H9 (cell line): ENCODE data around the gene ASAP3. TPM values are rescaled to one million over a fixed set of nuclear protein-coding genes. Genes with fewer than 3 reads are reported as not detected.
A peak's percentile ranks its signal among the peaks of the same experiment; 100 is the strongest.

Source experiments
- DNase-seq: peaks from one replicate; pipeline ENCODE4 v3.0.0-alpha.2; 2017
- H2AFZ ChIP-seq: one replicate; pipeline ENCODE4 v1.6.1; 2013; ENCODE audit warnings: mild to moderate bottlenecking, low read length, control low read depth, moderate library complexity
- H2AK5ac ChIP-seq: 2 replicates; pipeline ENCODE4 v1.6.1; 2013; ENCODE audit warnings: low read length, control low read depth, mixed read lengths; ENCODE audit not compliant: insufficient read length
- H2BK120ac ChIP-seq: one replicate; pipeline ENCODE4 v1.6.1; 2013; ENCODE audit warnings: low read depth, mild to moderate bottlenecking, low read length, control low read depth, inconsistent platforms; ENCODE audit not compliant: poor library complexity, severe bottlenecking
- H2BK12ac ChIP-seq: 2 replicates; pipeline ENCODE4 v1.6.1; 2013; ENCODE audit warnings: low read length, control low read depth, mixed read lengths, low read depth; ENCODE audit not compliant: insufficient read length
- H2BK15ac ChIP-seq: 2 replicates; pipeline ENCODE4 v1.6.1; 2013; ENCODE audit warnings: low read depth, low read length, control low read depth
- H2BK20ac ChIP-seq: one replicate; pipeline ENCODE4 v1.6.1; 2013; ENCODE audit warnings: low read depth, mild to moderate bottlenecking, low read length, control low read depth, inconsistent platforms; ENCODE audit not compliant: poor library complexity, severe bottlenecking
- H2BK5ac ChIP-seq: 2 replicates; pipeline ENCODE4 v1.6.1; 2013; ENCODE audit warnings: low read length, control low read depth, mixed read lengths; ENCODE audit not compliant: insufficient read length
- H3K14ac ChIP-seq: 2 replicates; pipeline ENCODE4 v1.6.1; 2013; ENCODE audit warnings: low read length, control low read depth; ENCODE audit not compliant: insufficient read depth
- H3K18ac ChIP-seq: 2 replicates; pipeline ENCODE4 v1.6.1; 2013; ENCODE audit warnings: low read depth, mild to moderate bottlenecking, mixed read lengths, low read length, control low read depth; ENCODE audit not compliant: insufficient read length
- H3K23ac ChIP-seq: 2 replicates; pipeline ENCODE4 v1.6.1; 2013; ENCODE audit warnings: low read length, control low read depth, mixed read lengths, low read depth; ENCODE audit not compliant: insufficient read length
- H3K23me2 ChIP-seq: 2 replicates; pipeline ENCODE4 v1.6.1; 2013; ENCODE audit warnings: low read depth, mild to moderate bottlenecking, mixed read lengths, low read length, control low read depth; ENCODE audit not compliant: insufficient read length, poor library complexity, severe bottlenecking
- H3K27ac ChIP-seq: 2 replicates; pipeline ENCODE4 v1.5.1; 2013; ENCODE audit warnings: low read length, control low read depth, mixed read lengths, low read depth; ENCODE audit not compliant: insufficient read length
- H3K27me3 ChIP-seq: 2 replicates; pipeline ENCODE4 v1.6.1; 2013; ENCODE audit warnings: low read length, control low read depth, inconsistent platforms; ENCODE audit not compliant: insufficient read depth
- H3K4ac ChIP-seq: 2 replicates; pipeline ENCODE4 v1.6.1; 2013; ENCODE audit warnings: low read depth, mild to moderate bottlenecking, control low read depth, inconsistent platforms, low read length, moderate library complexity
- H3K4me1 ChIP-seq: 2 replicates; pipeline ENCODE4 v1.6.1; 2013; ENCODE audit warnings: low read length, control low read depth, inconsistent platforms; ENCODE audit not compliant: insufficient read depth
- H3K4me2 ChIP-seq: 2 replicates; pipeline ENCODE4 v1.6.1; 2013; ENCODE audit warnings: low read length, control low read depth, mixed read lengths; ENCODE audit not compliant: insufficient read length, insufficient read depth
- H3K56ac ChIP-seq: 2 replicates; pipeline ENCODE4 v1.6.1; 2013; ENCODE audit warnings: low read depth, mild to moderate bottlenecking, mixed read lengths, low read length, control low read depth; ENCODE audit not compliant: insufficient read length
- H3K79me1 ChIP-seq: 2 replicates; pipeline ENCODE4 v1.6.1; 2013; ENCODE audit warnings: low read depth, mild to moderate bottlenecking, moderate library complexity, low read length, control low read depth, inconsistent platforms; ENCODE audit not compliant: insufficient read depth, poor library complexity, severe bottlenecking
- H3K79me2 ChIP-seq: 2 replicates; pipeline ENCODE4 v1.6.1; 2013; ENCODE audit warnings: low read length, control low read depth, inconsistent platforms; ENCODE audit not compliant: insufficient read depth
- H3K9ac ChIP-seq: 2 replicates; pipeline ENCODE4 v1.6.1; 2013; ENCODE audit warnings: low read length, control low read depth, mixed read lengths; ENCODE audit not compliant: insufficient read length; ENCODE audit errors: extremely low read depth
- H3K9me3 ChIP-seq: one replicate; pipeline ENCODE4 v1.6.1; 2013; ENCODE audit warnings: low read depth, low read length, inconsistent platforms; ENCODE audit not compliant: control insufficient read depth
- H3T11ph ChIP-seq: one replicate; pipeline ENCODE4 v1.6.1; 2013; ENCODE audit warnings: mild to moderate bottlenecking, low read length, control low read depth, inconsistent platforms
- H4K20me1 ChIP-seq: one replicate; pipeline ENCODE4 v1.6.1; 2013; ENCODE audit not compliant: control insufficient read depth, insufficient read length, insufficient read depth
- H4K5ac ChIP-seq: 2 replicates; pipeline ENCODE4 v1.6.1; 2013; ENCODE audit warnings: low read depth, mild to moderate bottlenecking, mixed read lengths, low read length, control low read depth; ENCODE audit not compliant: insufficient read length
- H4K8ac ChIP-seq: replicated peaks from 2 replicates; pipeline ENCODE4 v1.6.1; 2013; ENCODE audit warnings: low read length, control low read depth, mixed read lengths, low read depth; ENCODE audit not compliant: insufficient read length
- H4K91ac ChIP-seq: 2 replicates; pipeline ENCODE4 v1.6.1; 2013; ENCODE audit warnings: low read depth, mild to moderate bottlenecking, moderate library complexity, mixed read lengths, low read length, control low read depth; ENCODE audit not compliant: insufficient read length
- H3K27ac Mint-ChIP-seq, 3 experiments: 2 replicates in 2 of 3; 3 replicates in 1 of 3; pipeline ENCODE4 v1.8.0; 2020 to 2021; ENCODE audit warnings: mixed read lengths in 3 of 3, mild to moderate bottlenecking in 1 of 3, moderate library complexity in 1 of 3
- H3K27me3 Mint-ChIP-seq: 2 replicates; pipeline ENCODE4 v1.8.0; 2021; ENCODE audit warnings: low read depth, mild to moderate bottlenecking, moderate library complexity, mixed read lengths
- H3K36me3 Mint-ChIP-seq, 3 experiments: 2 replicates in 2 of 3; 3 replicates in 1 of 3; pipeline ENCODE4 v1.8.0; 2020 to 2021; ENCODE audit warnings: low read depth in 3 of 3, mixed read lengths in 3 of 3; ENCODE audit not compliant: insufficient read depth in 1 of 3
- H3K4me1 Mint-ChIP-seq, 2 experiments: 2 replicates each; pipeline ENCODE4 v1.8.0; 2020; ENCODE audit warnings: mixed read lengths in 2 of 2
- H3K4me3 Mint-ChIP-seq, 2 experiments: 2 replicates in 1 of 2; 3 replicates in 1 of 2; pipeline ENCODE4 v1.8.0; 2020 to 2021; ENCODE audit warnings: mild to moderate bottlenecking in 2 of 2, mixed read lengths in 2 of 2, moderate library complexity in 1 of 2
- H3K9me3 Mint-ChIP-seq, 2 experiments: 2 replicates in 1 of 2; 3 replicates in 1 of 2; pipeline ENCODE4 v1.8.0; 2020; ENCODE audit warnings: mild to moderate bottlenecking in 2 of 2, mixed read lengths in 2 of 2, moderate library complexity in 1 of 2
- CTCF ChIP-seq: fragments of 200-600 bp; sonication (generic); conservative IDR thresholded peaks from 3 replicates; pipeline ENCODE4 v1.8.0; 2021; ENCODE audit warnings: antibody characterized with exemption, mild to moderate bottlenecking
- WGBS: extraction: QIAGEN DNeasy Blood & Tissue Kit; methylation state at CpG from one replicate; pipeline ENCODE4 v1.1.7; 2013; ENCODE audit warnings: missing lambda C conversion rate, low lambda C conversion rate, mixed read lengths; ENCODE audit not compliant: insufficient read length; ENCODE audit errors: extremely low coverage; 5-methylcytosine and 5-hydroxymethylcytosine counted together
- total RNA-seq: library from RNA; stranded (reverse); gene quantifications from 2 replicates; pipeline ENCODE4 v1.2.1, GENCODE V29; 2021

The ASAP3 gene
- total RNA-seq, 1 experiment from 2014 or later, result 26.7 TPM

DNA sequence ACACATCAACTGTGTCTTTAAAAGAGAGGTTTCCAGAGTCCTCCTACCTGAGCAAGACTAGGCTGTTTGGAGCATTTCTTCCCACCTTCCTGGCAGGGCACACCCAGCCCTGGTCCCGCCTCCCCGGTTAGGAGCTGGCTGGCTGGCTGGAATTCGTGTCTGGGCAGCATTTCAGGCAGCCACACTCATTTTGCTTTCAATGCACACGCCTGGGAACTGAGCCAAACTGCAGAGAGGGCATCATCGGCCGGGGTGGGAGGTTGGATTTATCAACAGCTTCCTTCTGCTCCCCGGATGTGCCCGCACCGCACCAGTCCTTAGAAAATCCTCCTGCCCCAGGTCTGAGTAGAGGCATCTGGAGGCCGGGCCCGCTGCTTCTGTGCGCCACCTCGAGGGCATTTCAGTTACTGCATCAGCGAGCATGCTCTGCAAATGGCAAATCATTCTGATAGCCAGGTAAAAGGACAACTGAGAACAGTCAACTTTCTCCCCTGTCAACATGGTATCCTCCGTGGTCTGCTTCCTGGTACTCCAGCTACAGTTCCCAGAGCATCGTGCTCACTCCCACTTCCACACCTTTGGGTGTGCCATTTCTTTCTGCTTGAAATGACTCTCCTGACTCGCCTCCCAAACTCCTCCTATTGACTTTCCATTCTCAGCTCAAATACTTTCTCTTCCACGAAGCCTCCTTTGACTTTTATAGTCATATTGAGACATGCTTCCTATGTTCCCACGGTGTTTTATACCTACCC is 80.1 kb downstream of the ASAP3 start:
- no CpG with 5 or more reads among the region's 19 CpGs for WGBS

More for the DNA sequence above, 80.1 kb downstream of the ASAP3 start:
- no peaks in the 10 kb centered on the region for H3K9me3 ChIP-seq
- Mint-ChIP-seq H3K4me3 (peak overlapping the region; percentile 45 to 60; a peak in 4 of 5 replicates), H3K27me3 (no peaks in the 10 kb centered on the region), H3K9me3 (no peaks in the 10 kb centered on the region), H3K27ac (no peak overlapping the region), H3K4me1 (peaks cover 4 to 10% of the 10 kb centered on the region in 2 experiments; a peak in 3 of 4 replicates), H3K36me3 (no peaks in the 10 kb centered on the region)
- H3K14ac ChIP-seq, result no peak overlapping the region
- no peak overlapping the region for H4K8ac ChIP-seq
- no peak overlapping the region for H2BK20ac ChIP-seq
- no peak overlapping the region for H3K56ac ChIP-seq
- H2BK120ac ChIP-seq, result no peak overlapping the region
- H4K20me1 ChIP-seq, result peaks cover 2% of the 10 kb centered on the region
- no peak overlapping the region for H2AK5ac ChIP-seq
- peak overlapping the region; percentile 0 for H2AFZ ChIP-seq
- H4K5ac ChIP-seq, result no peak overlapping the region
- peaks cover 22% of the 10 kb centered on the region; the same call in 1 of the 2 replicates for H3K27me3 ChIP-seq
- no peak overlapping the region for H3K18ac ChIP-seq
- no peak overlapping the region for H3K9ac ChIP-seq
- no peaks in the 10 kb centered on the region for H3K4me1 ChIP-seq
- H2BK15ac ChIP-seq, result no peak overlapping the region
- no peak overlapping the region for H2BK5ac ChIP-seq
- no peak overlapping the region for H3T11ph ChIP-seq
- H3K27ac ChIP-seq, result no peak overlapping the region
- H3K79me2 ChIP-seq, result no peaks in the 10 kb centered on the region
- H3K4ac ChIP-seq, result no peak overlapping the region
- TF ChIP-seq CTCF, result peak; percentile 97
- H2BK12ac ChIP-seq, result no peak overlapping the region
- no peak overlapping the region for H4K91ac ChIP-seq
- H3K4me2 ChIP-seq, result peak overlapping the region; percentile 14
- no peak overlapping the region for H3K23ac ChIP-seq
- DNase-seq, result peak; percentile 91
- peaks cover 3% of the 10 kb centered on the region for H3K23me2 ChIP-seq
- no peaks in the 10 kb centered on the region for H3K79me1 ChIP-seq
